Measurements from ENCODE around the gene RERE. TPM values are rescaled to one million over a fixed set of nuclear protein-coding genes. Genes with fewer than 3 reads are reported as not detected.

Gene RERE
- total and polyA plus RNA-seq, 7 donors = 19.2 to 148 (median 90.6) TPM

- Histone ChIP-seq H3K27me3 (no peaks in the 10 kb centered on the region), H3K36me3 (no peaks in the 10 kb centered on the region), H3K4me3 (no peak overlapping the region), H3K27ac (no peak overlapping the region), H3K9me3 (no peaks in the 10 kb centered on the region), H3K4me1 (peaks cover 0 to 44% (median 34%) of the 10 kb centered on the region in 4 donors)
- intact Hi-C loops (cut with DNase I) = no loop called here
- 59 to 83% methylated on average over 4 of the region's 4 CpGs for WGBS, 2 donors
- no peak for TF ChIP-seq POLR2AphosphoS5 (IDR thresholded peaks at IDR 0.05)
- no peak for TF ChIP-seq CTCF (IDR thresholded peaks at IDR 0.05)
- TF ChIP-seq EP300 (IDR thresholded peaks at IDR 0.05) = no peak
- TF ChIP-seq POLR2A (IDR thresholded peaks at IDR 0.05) = no peak
- DNase-seq = no peak
Observed at GRCh38 chr1:8682573-8682972, 134.9 kb downstream of the RERE start.

- intact Hi-C loops (cut with DNase I) = no loop called here
- H3K27ac ChIP-seq = no peak overlapping the region
- no peaks in the 10 kb centered on the region for H3K27me3 ChIP-seq
- no peak for DNase-seq
- H3K4me3 ChIP-seq = no peak overlapping the region
- 58 to 82% methylated on average over 1 of the region's 1 CpG for WGBS, 2 donors
- no peaks in the 10 kb centered on the region for H3K9me3 ChIP-seq
- TF ChIP-seq EP300 (IDR thresholded peaks at IDR 0.05) (no peak), POLR2A (IDR thresholded peaks at IDR 0.05) (no peak), CTCF (IDR thresholded peaks at IDR 0.05) (no peak), POLR2AphosphoS5 (IDR thresholded peaks at IDR 0.05) (no peak)
- peaks cover 0 to 41% (median 29%) of the 10 kb centered on the region in 4 donors for H3K4me1 ChIP-seq
- H3K36me3 ChIP-seq = no peaks in the 10 kb centered on the region
Observed at GRCh38 chr1:8681911-8682310, 135.5 kb downstream of the RERE start.

DNA sequence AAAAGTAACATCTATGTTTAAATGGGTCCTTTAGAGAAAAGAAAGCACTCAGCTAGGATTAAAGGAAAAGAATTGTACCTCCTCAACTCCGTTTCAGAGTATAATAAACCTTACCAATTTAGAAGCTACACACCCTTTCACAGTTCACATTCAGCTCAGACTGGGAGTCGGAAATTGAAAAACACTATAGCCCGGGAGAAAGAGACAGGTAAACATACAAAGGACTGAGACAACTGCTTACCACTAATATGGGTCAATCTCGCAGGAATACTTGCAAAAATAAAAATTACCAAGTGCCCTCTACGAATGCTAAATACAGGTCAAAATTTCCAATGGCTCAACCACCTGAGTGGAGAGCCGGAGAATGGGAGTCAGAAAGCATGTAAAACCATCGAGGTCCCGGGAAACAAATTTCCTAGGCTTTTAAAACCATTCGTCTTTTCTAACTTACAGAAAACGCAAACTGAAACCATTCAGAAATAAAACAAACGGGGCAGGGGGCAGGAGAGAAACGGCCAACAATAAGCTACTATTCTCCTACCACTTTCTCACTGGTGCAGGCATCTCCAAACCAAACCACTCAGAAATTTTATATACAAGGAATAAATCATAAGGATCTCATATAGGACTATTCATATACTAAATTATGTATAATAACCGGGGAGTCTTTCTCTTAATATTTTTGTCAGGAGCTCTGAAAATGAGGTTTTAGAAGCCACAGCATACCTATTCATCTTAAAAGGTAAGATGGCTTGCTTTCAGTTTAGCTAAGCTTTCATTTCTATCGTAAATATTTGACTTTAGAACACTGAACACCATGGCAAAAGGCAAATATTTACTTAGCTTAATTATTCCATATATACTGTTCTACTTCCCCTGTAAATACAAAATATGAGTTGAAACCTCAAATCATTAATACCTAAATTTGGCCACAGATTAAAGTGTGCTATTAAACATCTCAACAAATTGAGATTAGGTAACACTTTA lies 136.5 kb downstream of the RERE start:
- intact Hi-C loops (cut with DNase I) = no loop called here
- Histone ChIP-seq H3K27me3 (no peaks in the 10 kb centered on the region), H3K9me3 (no peaks in the 10 kb centered on the region), H3K4me1 (peaks cover 0 to 42% (median 22%) of the 10 kb centered on the region in 4 donors), H3K36me3 (no peaks in the 10 kb centered on the region), H3K27ac (peak overlapping the region; percentile 21 to 42 (median 32)), H3K4me3 (peak overlapping the region; percentile 7 to 32 (median 25))
- no peak for DNase-seq
- 10 to 56% methylated on average over 14 of the region's 14 CpGs for WGBS, 2 donors
- TF ChIP-seq POLR2A (IDR thresholded peaks at IDR 0.05) (no peak), EP300 (IDR thresholded peaks at IDR 0.05) (no peak), POLR2AphosphoS5 (IDR thresholded peaks at IDR 0.05) (no peak), CTCF (IDR thresholded peaks at IDR 0.05) (no peak)

DNA sequence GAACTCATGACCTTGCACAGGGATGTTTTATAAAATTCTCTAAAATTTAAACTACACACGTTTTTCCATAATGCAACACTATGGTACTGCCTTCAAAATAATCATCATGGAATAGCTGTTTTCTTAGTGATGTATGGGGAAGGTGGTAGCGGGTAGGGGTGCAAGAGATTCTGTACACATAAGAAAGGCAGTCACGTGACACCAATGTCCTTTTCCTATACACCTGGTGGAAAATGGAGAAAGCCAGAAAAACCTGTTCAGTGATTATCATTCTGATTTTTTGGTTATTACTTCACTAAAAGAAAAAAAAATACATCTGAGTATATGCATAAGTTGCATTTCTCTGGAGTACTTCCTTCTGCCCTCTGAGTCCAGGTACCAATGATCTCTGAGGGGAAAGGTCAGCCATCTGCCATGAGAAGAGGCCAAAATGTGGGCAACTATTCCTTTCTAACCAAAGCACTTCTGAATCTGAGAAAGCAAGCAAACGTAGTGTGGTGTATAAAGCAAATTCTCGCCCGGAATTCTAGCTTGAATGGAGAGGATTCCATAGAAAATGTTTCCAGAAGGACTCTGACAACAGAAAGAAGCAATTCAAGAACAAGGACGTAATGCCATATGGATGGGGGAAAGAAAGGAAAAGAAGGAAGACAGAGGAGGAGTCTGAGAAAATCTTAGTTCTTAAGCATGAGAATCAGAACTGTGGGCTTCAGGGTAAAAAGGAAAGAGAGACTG lies 137.3 kb downstream of the RERE start:
- no peak for DNase-seq
- Histone ChIP-seq H3K36me3 (no peaks in the 10 kb centered on the region), H3K4me1 (peaks cover 0 to 39% (median 22%) of the 10 kb centered on the region in 4 donors), H3K4me3 (peak overlapping the region in 1 of 4 donors; percentile 21), H3K27me3 (no peaks in the 10 kb centered on the region), H3K9me3 (no peaks in the 10 kb centered on the region), H3K27ac (peak overlapping the region in 1 of 4 donors; percentile 42)
- intact Hi-C loops (cut with DNase I) = no loop called here
- WGBS, 2 donors = 28 to 63% methylated on average over 7 of the region's 7 CpGs
- no peak for TF ChIP-seq CTCF (IDR thresholded peaks at IDR 0.05)
- no peak for TF ChIP-seq POLR2A (IDR thresholded peaks at IDR 0.05)
- TF ChIP-seq EP300 (IDR thresholded peaks at IDR 0.05) = no peak
- TF ChIP-seq POLR2AphosphoS5 (IDR thresholded peaks at IDR 0.05) = no peak
